GM20000 (cell line): ENCODE data around the gene PPA2.
A peak's percentile ranks its signal among the peaks of the same experiment; 100 is the strongest.

ENCODE experiments used
- DNase-seq: peaks from one replicate; pipeline ENCODE4 v3.0.0; 2012; ENCODE audit warnings: low spot score
- CTCF ChIP-seq: IDR thresholded peaks from 2 replicates; pipeline ENCODE4 v1.5.1; 2012; ENCODE audit warnings: mild to moderate bottlenecking, control low read depth; ENCODE audit errors: extremely low read depth, missing control alignments

PPA2 gene

DNA sequence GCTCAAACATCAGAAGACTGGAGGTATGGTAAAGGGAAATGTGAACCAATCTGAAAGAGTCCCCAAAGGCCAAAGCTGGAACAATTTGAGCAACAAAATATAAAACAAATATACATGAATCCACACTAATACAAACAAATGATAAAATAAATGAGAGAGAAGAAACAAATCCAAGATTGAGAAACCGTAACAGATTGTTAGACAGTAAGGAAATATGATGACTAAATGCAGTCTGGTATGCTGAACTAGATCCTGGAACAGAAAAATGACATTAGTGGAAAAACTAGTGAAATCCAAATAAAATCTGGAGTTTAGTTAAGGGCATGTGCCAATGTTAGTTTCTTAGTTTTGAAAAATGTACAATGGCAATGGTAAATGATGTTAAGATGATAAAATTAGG lies 15.9 kb downstream of the PPA2 start:
- TF ChIP-seq CTCF, result no peak

DNA sequence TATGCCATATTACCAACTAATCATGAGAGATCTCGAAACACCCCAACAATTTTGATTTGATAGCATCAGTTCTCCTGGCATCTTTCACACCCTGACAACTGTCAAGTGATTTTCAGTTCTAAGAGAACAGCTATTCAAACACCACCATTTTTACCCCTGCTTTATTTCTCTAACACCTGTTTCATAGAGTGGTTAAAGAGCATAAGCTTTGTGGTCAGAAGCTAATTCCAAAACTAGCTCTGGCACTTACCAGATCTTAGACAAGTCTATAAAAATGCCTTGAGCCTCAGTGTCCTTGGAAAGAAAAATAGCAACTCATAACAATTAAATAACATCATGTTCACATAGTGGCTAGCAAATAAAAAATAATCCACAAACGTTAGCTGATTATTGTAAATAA lies 17.9 kb downstream of the PPA2 start:
- DNase-seq, result no peak
- TF ChIP-seq CTCF, result no peak

More for the DNA sequence above, 15.9 kb downstream of the PPA2 start:
- no peak for DNase-seq

DNA sequence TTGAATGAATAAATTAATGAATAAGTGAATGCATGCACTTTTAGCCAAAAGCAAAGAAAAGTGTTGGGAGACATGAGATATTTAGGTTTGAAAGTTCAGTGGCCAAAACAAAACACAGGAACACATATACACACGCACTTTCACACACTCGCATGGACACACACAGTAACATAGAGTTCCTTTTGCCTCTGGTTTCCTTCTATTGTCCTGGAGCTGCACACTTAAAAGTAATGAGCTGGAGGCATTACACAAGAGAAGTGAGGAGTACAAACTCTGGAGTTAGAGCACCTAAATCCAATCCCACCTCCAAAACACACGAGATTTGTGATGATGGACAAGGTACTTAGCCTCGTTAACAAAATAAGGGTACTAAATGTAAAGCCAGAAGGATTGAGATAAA lies 18.7 kb downstream of the PPA2 start:
- no peak for TF ChIP-seq CTCF
- DNase-seq, result no peak

DNA sequence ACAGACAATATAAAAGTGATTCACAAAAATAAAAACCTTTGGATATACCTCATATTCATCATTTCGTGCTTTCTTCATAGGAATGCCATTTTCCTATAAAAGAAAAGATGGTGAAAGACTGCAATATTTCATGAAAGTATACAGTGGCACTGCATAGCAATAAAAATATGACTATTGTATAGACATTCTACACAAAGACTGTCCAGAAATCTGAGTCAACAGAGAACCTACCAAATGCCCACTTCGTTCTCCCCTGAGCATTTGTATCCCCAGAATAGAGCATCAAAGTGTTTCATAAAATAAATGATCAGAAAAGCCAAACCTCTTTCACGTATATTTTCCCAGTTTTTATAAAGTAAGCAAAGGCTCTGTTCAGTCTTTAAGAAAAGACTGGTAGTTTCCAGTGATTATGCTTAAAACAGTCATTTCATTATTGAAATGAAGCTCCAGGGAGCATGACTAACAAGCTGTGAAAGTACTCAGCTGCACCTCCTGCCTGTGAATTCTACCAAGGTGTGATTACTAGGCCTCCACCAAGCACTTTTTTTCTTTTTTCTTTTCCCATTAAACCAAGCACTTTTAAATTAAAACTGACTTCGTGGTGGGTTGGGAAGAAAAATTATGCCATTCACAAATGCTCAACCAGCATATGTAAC lies 20.2 kb downstream of the PPA2 start:
- TF ChIP-seq CTCF, result peak; percentile 17
- DNase-seq, result peak; percentile 36

DNA sequence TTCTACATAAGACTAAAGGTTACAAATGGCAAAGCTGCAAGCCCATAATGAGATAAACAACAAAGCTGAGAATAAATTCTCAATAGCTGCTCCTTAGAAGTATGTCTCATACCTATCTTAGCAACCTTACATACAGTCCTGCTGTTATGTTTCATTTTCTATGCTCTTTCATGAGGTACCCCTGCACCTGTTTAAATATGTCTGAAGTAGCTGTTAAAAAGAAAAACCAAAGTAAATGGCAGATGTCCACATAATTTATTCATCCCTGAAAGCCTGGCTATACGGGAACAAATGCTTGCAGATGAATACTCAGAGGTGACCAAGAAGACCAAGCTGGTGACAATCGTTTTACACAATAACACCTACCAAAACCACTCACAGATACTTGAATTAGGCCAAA lies 22.5 kb downstream of the PPA2 start:
- DNase-seq, result no peak
- TF ChIP-seq CTCF, result no peak

GRCh38 chr4:105440890-105441289 lies 33.0 kb downstream of the PPA2 start:
- no peak for DNase-seq
- no peak for TF ChIP-seq CTCF

DNA sequence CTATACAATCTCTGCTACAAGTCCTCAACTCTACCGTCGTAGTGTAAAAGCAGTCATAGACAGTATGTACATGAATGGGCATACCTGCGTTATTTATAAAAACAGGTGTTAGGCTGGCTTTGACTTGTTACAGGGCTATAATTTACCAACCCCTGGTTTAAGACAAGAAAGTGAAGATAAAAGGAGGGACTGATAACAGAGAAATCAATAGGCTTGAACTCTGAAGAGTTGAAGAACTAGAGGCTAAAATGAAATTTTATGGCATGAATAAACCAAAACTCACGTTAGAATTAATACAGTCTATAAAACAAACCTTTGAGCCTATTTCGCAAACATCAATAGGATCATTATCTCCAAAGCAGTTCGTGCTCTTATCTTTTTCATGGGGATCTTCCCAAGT lies 36.2 kb downstream of the PPA2 start:
- DNase-seq, result no peak
- no peak for TF ChIP-seq CTCF
